ACHN (cell line): ENCODE results near the gene CYREN.
A peak's percentile ranks its signal among the peaks of the same experiment; 100 is the strongest.
"Not testable (repeated sequence)": the region's sequence is repeated elsewhere in the genome, so short reads cannot be mapped to it uniquely, and the experiment has no call there.

ENCODE experiments used
- DNase-seq: peaks from one replicate; pipeline ENCODE4 v3.0.0-alpha.2; 2015
- in situ Hi-C: cut with HindIII; loops from 2 replicates; pipeline ENCODE4 v1.10.0; 2017; ENCODE audit warnings: low sequenced_read_pairs, low pct_ligation_motif_present, low pct_unique_long_range_greater_than_20kb

CYREN gene

GRCh38 chr7:135181929-135182678 lies 11.6 kb upstream of the CYREN start:
- DNase-seq = no peak
- in situ Hi-C loops = no loop called here

- in situ Hi-C loops = no loop called here
- DNase-seq = no peak
Observed at GRCh38 chr7:135181261-135181928, 10.9 kb upstream of the CYREN start.

- in situ Hi-C loops = no loop called here
- DNase-seq = peak; percentile 69
Observed at GRCh38 chr7:135180122-135180521, 9.6 kb upstream of the CYREN start.

- no peak for DNase-seq
- in situ Hi-C loops = no loop called here
Observed at GRCh38 chr7:135179321-135179925, 8.9 kb upstream of the CYREN start.

GRCh38 chr7:135178364-135178763 lies 7.9 kb upstream of the CYREN start:
- DNase-seq = no peak

GRCh38 chr7:135177028-135177696 lies 6.7 kb upstream of the CYREN start:
- in situ Hi-C loops = no loop called here
- no peak for DNase-seq

More at GRCh38 chr7:135178364-135178763, 7.9 kb upstream of the CYREN start:
- in situ Hi-C loops = no loop called here

GRCh38 chr7:135175931-135176330 lies 5.4 kb upstream of the CYREN start:
- no peak for DNase-seq
- in situ Hi-C loops = no loop called here

- DNase-seq = no peak
- in situ Hi-C loops = loop anchor here (25.0 kb wide), 1 partner anchor 188 kb away; the partner anchor contains the start of gene AGBL3
Observed at GRCh38 chr7:135174941-135175340, 4.4 kb upstream of the CYREN start.

- in situ Hi-C loops = loop anchor here (25.0 kb wide), 1 partner anchor 187 kb away; the partner anchor contains the start of gene AGBL3
- DNase-seq = not testable (repeated sequence)
Observed at GRCh38 chr7:135173916-135174315, 3.4 kb upstream of the CYREN start.

- in situ Hi-C loops = loop anchor here (25.0 kb wide), 1 partner anchor 184 kb away; the partner anchor contains the start of gene AGBL3
- DNase-seq = peak; percentile 88
Observed at GRCh38 chr7:135171581-135172291, 1.2 kb upstream of the CYREN start.

GRCh38 chr7:135170998-135171481 lies 533 bp upstream of the CYREN start:
- not testable (repeated sequence) for DNase-seq
- in situ Hi-C loops = loop anchor here (25.0 kb wide), 1 partner anchor 184 kb away; the partner anchor contains the start of gene AGBL3

- DNase-seq = no peak
- in situ Hi-C loops = loop anchor here (25.0 kb wide), 1 partner anchor 183 kb away; the partner anchor contains the start of gene AGBL3
Observed at GRCh38 chr7:135169964-135170273, 588 bp downstream of the CYREN start.

- in situ Hi-C loops = loop anchor here (25.0 kb wide), 1 partner anchor 182 kb away; the partner anchor contains the start of gene AGBL3
- DNase-seq = peak; percentile 86
Observed at GRCh38 chr7:135169141-135169963, 1.2 kb downstream of the CYREN start.

- in situ Hi-C loops = loop anchor here (25.0 kb wide), 1 partner anchor 181 kb away; the partner anchor contains the start of gene AGBL3
- no peak for DNase-seq
Observed at GRCh38 chr7:135168489-135169140, 1.9 kb downstream of the CYREN start.

GRCh38 chr7:135168001-135168400 lies 2.5 kb downstream of the CYREN start:
- DNase-seq = no peak
- in situ Hi-C loops = loop anchor here (25.0 kb wide), 1 partner anchor 181 kb away; the partner anchor contains the start of gene AGBL3

- no peak for DNase-seq
- in situ Hi-C loops = loop anchor here (25.0 kb wide), 1 partner anchor 180 kb away; the partner anchor contains the start of gene AGBL3
Observed at GRCh38 chr7:135167365-135167917, 3.1 kb downstream of the CYREN start.
